Activated CD8-positive, alpha-beta memory T cell treated with anti-CD3 and anti-CD28 coated beads for 1 hour (primary cell): ENCODE data around the gene TTC7B.

ENCODE experiments used
- DNase-seq, 2 donors: peaks; one replicate each; pipeline ENCODE4 v3.0.0-alpha.2; 2020; ENCODE audit warnings: low read depth in 1 of 2; ENCODE audit errors: extremely low read depth in 1 of 2

The TTC7B gene

DNA sequence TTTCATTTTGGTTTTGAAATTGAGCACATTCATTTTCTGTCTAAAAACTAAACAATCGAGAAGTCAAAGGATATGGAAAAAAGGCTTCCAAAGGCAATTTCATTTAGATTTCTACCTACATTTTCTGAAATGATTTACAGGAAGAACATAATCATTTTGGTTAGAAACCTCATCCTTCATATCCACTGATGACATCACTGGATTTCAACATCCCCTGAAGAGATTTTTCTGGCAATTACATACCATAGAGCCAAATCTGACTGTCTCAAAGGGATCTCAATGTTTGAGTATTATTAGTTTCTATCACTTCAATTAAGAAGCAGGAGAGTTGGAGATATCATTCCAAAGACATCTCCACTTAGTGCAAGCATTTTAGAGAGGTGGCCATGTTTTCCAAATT lies 137.8 kb downstream of the TTC7B start:
- DNase-seq, result no peak

DNA sequence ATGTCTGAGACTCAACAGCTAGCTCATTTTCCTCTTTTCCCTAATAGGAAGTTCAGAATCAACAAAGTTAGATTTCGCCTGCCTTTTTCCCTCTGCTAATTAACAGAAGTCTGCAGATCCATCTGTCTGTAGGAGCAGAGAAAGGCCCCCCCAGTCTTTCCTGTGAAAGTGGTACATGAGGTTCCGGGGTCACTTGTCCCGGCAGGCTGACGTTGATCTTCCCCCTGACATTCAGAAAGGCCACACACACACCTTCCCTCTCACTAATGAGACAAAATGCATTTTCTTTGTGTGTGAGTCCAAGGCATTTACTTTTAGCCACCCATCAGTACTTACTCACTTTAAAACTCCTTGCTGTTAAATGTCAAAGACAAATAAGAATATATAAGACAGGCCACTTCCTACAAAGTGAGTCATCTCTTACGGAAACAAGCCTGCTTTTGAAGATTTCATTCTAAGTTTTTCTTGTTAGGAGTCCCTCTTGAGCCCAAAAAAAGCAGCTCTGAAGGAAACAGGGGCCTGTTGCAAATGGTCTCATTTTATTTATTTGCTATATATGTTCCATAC lies 138.7 kb downstream of the TTC7B start:
- no peak for DNase-seq

DNA sequence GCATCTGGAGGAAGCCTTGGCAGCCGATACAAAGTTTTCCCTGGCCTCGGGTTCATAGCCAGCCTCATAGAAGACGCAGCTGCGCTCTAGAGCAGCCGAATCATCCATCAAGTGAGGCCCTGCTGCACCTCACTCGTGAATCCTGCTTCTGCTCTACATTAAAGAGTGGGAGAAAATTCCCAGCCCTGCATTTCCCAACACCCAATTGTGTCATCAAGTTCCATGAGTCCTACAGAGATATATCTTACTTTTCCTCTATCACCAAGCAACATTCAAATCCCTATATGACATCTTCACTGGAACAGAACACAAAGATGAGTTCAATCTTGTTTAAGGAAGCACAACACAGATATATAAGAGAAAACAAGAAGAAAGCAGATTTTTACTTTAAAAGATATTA lies 139.3 kb downstream of the TTC7B start:
- DNase-seq, result no peak

DNA sequence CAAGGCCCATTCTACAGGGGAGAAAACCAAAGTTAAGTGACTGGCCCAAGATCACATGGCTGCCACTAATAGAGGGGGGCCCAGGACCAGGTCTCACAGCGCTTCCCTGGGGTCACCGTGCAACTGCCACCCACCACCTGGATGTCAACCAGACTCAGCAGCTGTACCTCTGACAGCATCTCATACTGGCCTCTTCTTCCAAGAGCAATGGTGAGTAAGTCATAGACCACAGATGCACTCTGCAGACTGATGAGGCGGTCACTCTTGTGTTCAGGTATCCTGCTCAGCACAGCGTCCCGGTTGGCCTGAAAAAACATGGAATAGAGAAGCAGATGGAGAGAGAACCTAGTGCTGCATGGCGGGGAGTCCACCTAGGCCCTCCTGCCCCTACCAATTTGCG lies 139.9 kb downstream of the TTC7B start:
- DNase-seq, result no peak

DNA sequence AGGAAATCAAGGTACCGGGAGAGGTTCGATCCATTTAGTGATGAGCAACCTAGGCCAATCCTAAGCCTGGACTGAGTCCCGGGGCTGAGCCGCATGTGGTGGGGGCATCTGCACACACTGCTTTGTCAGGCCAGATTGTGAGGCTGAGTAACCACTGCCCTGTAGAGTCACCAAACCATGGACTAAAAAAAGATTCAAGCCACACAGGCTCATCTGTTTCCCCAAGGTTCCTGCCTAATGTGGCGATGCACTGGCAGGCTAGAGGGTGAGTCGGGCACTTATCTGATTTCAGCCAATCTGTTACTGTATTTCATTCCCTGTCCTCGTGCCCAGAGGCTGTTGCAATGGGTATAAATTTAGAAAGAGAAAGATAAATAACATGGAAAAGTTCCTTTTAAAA lies 140.8 kb downstream of the TTC7B start:
- DNase-seq, result no peak

DNA sequence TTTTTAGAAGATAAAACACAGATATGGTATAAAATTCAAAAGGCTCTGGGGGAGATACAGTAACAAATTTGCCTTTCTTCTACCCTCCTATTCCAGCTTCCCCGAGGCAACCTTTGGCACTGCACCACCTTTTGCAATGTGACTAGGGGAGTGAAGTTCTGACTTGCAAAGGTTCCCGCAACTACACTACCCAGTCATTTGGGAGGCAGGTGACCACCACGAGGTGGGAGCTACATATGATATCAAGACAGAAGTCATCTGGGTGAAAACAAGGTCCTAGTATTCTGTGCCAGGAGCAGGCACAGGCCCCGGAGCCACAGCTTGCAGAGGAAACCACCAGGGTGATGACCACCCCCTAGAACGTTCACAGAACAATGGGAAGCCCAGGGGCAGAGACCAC lies 141.5 kb downstream of the TTC7B start:
- no peak for DNase-seq

DNA sequence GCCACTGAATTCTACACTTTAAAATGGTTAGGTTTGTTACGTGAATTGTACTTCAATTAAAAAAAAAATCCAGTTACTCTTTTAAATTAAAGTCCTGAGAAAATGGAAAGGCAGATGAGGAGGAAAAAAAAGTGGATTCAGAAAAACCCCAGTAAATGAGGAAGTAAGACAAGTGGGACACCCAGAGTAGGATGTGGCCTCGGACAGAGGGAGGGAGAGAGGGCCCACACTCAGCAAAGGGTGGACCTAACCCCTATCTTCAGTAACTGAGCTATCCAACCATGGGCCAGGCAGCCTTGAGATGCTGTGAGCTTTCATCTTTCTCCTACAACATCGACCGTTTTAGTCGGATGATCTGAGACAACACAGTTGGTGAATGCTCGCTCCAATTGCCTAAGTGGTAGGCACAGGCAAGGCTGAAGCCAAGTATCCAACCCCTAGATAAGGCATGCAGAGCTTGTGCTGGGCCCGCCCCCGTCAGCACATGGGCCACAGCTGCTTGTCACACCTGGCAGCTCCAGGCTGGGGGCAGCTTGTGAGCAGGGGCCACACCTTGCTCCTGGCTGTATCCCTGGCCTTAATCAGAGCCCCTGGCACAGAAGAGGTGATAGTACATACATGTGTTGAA lies 142.1 kb downstream of the TTC7B start:
- no peak for DNase-seq

DNA sequence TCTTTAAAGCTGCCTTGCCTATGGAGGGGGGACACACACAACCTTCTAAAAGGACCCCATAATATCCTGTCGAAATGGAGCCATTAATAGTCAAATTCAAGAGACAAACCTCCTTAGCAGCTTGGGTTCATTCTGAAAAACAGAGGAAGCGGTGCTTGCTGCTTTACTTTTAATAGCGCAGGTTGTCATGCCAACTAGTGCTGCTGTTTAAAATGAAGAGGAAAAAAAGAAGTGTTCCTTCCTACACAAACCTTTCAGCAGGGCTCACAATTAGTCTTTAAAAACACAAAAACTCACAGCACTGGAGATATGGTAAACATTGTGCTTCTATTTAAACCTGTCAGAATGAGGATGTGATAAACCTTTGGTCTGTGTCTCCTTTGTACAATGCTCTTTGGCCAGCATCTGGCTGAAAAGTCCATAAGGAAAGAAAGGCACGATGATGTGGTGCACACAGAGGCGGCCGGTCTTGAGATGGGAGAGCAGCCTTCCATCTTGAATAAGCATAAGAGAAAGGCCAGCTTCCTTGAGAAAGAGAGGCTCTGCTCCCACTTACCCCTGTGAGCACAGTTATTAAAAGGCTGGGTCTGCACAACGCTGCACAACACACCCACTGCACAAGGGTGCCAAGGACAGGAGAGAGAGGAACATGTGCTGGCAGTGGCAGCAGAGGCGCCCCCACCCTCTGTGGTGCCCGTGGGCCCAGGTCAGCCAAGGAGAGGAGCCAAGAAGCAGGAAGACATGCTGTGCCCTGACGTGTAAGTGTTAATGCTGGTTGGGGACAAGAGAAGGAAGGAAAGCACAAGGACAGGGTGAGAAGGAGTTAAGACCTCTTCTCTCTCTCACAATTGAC lies 144.6 kb downstream of the TTC7B start:
- DNase-seq, result no peak

DNA sequence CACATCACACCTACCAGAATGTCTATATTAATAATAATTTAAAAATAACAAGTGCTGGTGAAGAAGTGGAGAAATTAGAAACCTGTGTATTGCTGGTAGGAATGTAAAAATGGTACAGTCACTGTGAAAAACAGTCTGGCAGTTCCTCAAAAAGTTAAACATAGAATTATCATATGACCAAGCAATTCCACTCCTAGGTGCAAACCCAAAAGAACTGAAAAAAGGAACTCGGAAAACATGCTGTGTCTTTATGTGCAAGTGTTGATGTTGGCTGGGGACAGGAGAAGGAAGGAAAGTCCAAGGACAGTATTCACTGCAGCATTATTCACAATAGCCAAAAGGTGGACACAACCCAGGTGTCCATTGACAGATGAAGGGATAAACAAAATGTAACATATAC lies 146.5 kb downstream of the TTC7B start:
- no peak for DNase-seq

DNA sequence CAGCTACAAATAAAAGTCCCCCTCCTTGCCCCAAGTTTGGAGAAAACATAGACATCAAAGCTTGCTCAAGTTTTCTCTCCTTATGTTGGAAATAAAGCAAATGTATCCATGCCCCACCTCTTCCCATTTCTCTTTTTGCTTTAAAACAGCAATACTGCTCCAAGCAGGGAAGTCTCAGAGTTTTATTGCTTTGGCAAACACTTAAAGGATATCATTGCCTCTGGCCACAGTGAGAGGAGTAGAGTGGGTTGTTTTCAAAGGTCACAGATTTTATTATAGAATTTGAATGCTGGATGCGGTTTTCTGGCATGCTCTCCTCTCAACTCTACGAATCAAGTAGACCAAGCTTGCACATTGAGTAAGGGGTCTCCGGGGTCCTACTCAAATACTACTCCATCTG lies 149.7 kb downstream of the TTC7B start:
- no peak for DNase-seq

DNA sequence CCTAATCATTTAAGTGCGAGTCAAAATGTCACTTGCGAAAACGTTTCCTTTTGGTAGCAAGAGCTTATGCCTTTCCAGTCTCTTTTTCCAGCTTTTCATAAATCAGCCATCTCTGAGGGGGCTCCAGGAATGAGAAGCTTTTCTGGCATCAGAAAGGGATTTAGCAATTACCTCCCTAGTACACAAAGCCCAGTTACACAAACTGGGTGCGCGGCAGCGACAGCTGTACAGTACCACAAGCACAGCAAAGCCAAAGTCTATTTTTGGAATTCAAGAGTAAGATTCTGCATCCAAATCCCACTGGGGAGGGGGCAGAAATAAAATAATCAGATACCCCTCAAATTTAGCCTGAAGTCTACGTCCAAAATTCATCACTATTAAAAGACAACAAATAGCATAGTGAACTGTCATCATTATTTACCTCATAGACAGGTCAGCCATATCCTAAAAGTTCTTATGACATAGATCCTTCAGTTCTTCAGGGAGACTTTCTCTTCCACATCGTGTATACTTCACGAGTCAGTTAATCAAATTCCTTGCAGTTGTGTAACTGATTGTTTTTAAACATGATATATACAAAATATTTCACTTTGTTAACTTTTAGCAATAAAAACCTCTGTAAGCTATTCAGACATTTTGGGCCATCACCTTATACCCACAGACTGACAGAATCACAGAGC lies 150.8 kb downstream of the TTC7B start:
- no peak for DNase-seq

DNA sequence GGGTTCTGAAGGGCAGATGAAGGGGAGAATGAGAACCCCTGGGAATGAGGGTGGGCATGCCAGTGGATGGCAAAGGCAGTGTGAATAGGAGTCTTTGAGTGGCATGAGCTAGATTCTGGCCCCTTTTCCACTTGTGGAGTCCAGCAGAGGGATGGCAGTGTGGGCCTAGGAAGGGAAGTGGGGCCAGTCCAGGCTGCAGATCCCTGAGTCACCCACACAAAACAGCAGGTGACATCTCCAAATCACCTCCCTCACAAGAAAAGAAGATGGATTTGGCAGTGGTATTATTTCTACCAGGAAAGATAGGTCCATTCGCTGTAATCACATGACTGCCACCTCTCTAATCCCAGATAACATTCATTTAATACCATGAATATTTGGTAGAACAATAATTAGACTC lies 151.3 kb downstream of the TTC7B start:
- DNase-seq, result no peak

DNA sequence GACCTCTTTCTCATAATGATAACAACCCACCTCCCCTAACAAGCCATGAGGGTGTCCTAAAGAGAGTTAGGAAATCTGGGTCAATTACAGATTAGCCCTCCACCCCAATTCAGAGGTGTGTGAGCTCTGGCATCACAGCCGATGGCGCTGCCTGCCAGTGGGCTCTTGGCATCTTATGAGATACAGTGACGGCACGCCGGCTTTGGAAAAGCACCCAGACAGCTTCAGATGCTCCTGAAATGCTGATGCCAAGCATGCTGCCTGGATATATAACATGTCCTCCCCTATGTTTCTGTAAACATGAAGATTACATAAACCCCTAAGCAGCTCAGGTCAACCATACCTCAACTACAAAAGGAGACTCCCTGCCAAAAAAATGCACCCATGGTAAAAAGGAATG lies 152.6 kb downstream of the TTC7B start:
- DNase-seq, result no peak

DNA sequence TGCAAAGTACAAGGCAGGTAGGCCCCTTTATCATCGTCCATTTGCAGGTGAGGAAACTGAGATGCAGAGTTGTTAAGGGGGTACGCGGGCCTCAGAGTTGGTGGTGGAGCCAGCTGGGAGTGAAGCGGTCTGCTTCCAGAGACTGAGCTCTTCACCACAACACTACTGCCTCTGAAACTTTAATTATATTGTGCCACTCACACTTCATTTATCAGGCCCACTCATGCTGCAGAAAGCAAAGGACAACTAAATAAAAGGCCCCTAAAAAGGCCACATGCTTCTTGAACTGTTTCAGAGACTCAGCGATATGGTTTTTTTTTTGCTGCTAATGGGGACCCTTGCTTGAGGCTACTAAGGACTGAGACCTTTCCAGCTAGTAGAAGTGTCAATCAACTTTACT lies 153.1 kb downstream of the TTC7B start:
- no peak for DNase-seq

DNA sequence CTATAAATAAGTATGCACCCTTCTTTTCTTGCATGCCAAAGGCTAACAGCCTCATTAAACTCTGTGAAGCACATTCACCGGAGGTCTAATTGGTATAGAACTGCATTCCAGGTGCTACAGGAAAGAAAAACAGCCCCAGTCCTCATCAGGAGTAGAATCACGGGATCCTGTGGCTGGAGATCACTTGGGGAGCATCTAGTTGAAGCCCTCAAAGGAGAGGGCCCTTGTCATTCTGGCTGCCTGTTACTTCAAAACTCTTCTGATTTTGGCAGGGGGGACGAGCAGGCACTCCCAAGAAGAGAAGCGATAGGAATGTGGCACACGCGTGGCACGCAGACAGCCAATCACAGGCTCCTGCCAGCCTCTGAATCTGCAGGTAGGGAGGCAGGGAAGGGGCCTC lies 154.4 kb downstream of the TTC7B start:
- no peak for DNase-seq

DNA sequence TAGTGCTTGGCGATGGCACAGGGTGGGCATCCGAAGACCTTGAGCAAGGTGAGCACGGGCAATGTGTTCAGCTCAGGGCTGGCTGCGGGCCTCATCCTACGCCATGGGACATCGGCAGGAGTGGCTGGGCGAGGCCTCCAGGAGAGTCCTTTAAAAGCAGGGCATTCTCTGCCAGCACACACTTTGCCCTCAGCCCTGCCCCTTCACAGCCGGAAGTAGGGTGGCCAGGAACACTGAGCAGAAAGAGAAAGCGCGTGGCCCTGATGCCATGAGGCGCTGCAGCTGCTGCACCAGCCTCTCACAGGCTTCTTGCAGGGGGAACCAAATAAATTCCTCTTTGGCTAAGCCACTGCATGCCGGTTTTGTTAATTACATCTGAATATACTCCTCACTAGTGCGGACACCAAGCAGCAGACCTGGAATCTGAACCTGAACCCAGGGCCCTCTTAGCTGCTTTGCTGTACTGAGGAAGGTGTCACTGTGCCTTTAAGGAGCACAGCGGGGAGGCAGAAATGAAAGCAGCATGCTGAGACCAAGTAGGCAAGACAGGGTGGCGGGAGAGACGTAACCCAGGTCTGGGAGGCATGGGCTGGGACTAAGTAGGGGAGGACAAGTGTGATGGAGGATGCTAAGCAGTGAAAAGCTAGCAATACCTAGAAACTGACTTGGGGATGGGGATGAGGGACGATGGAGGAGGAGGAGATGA lies 155.2 kb downstream of the TTC7B start:
- no peak for DNase-seq

DNA sequence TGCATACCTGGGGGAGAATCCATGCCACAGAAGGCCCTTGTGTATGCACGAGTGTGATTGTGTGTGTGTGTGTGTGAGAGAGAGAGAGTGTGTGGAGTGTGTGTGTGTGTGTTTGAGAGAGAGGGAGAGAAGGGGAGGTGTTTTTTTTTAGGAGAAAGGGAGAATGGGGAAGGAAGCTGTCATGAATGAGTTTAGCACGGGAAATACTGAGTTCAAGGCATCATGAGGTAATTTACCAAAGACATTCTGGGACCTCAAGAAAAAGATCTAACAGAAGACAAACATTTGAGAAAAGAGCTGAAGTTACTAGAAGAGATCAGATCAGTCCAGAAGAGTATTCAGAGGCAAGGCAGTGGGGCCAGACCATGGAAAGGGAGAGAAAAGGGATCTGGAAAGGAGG lies 157.1 kb downstream of the TTC7B start:
- no peak for DNase-seq

DNA sequence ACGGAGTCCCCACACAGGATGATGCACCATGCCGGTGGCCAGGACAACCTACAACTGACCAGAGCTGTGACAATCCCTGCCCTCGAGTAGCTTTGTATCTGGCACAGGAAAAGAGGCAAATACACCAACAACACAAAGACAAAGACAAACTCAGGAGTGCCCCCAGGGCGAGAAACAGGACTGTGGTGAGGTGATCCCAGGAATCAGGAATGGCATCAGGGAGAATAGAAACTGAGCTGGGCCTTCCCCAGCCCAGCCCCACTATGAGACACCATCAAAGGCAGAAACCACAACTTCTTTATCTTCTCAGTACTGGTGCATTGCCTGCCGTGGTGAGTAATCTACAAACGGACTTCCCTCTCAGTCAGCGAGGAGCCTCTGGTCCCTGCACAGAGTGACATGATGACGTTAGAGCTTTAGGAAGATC lies 157.7 kb downstream of the TTC7B start:
- DNase-seq, result no peak

DNA sequence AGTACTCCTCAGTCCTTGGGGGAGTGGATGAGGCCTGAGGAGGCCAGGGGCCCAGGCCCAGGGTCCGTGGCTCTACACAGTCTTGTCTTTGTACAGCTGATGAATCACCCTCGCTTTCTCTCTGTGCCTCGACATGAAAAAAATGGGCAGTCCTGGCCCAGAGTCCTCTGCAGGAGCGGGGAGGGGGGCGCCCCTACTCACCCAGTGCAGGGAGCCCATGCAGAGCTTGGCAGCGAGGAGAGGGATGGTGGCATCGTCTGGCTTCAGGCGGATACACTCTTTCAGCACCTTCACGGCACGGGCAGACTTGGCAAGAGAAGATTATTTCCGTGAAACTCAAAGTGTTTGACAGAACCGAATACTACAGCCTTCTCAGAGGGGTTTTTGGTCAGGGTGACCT lies 159.3 kb downstream of the TTC7B start:
- DNase-seq, result no peak

DNA sequence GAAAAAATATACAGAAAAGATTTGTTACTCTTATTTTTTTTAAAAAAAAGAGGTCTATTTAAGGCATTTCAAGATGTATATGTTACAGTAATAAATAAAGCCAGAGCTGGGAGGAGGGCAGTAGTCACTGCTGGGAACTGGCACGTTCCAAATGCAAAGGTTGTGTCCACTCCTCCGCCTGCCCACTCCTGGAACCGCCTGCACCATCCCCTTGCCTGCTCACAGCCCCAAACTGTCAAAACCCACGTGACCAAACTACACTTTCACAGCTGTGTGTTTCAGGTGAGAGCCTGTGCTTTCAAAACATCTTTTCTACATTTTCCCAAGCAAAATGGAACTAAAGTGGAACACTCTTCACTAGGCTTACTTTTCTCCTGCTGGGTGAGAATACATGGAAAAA lies 160.4 kb downstream of the TTC7B start:
- no peak for DNase-seq

DNA sequence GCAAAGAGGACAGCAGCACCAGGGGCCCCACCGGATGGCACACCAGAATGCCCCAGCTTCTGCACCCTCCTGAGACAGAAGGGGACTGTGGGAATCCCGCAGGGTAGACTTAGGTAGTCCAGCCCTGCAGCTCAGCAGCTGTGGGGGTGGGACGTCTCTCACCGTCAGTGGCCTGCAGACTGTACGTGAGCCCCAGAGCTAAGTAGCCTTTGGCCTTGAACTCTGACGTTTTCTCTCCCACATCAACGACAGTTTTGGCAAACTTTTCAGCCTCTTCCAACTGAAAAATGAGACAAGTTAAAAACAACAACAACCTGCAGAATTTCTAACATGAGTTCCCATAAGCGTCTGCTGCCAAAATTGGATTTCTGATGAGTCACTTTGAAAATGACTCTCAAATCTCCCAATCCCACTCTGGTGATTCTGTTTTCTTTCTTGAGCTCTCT lies 161.4 kb downstream of the TTC7B start:
- no peak for DNase-seq
